ENCODE measurements around the gene ZNFX1. TPM values are rescaled to one million over a fixed set of nuclear protein-coding genes. Genes with fewer than 3 reads are reported as not detected.

Gene ZNFX1
- total RNA-seq, 1 donor from 2014 or later, result 49.1 TPM

DNA sequence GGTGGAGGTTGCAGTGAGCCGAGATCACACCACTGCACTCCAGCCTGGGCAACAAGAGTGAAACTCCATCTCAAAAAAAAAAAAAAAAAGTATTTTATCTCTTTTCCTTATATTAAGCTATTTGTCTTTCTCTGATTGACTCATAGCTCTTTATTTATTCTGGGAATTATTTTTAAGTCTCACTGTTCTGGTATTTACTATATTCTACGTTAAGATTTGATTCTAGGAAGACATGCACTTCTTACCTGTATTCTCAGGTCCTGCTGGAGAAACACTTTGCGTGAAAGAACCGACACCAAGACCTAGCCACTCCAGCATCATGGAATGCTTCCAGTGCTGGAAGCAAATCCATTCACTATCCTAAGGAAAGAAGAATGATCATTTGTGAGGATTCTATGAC, 17.6 kb downstream of the ZNFX1 start:
- peaks cover 98% of the 10 kb centered on the region in 2 donors for H3K36me3 ChIP-seq
- intact Hi-C loops (cut with DNase I), result no loop called here
- H3K4me1 ChIP-seq, result no peaks in the 10 kb centered on the region
- TF ChIP-seq, protein P1, sequence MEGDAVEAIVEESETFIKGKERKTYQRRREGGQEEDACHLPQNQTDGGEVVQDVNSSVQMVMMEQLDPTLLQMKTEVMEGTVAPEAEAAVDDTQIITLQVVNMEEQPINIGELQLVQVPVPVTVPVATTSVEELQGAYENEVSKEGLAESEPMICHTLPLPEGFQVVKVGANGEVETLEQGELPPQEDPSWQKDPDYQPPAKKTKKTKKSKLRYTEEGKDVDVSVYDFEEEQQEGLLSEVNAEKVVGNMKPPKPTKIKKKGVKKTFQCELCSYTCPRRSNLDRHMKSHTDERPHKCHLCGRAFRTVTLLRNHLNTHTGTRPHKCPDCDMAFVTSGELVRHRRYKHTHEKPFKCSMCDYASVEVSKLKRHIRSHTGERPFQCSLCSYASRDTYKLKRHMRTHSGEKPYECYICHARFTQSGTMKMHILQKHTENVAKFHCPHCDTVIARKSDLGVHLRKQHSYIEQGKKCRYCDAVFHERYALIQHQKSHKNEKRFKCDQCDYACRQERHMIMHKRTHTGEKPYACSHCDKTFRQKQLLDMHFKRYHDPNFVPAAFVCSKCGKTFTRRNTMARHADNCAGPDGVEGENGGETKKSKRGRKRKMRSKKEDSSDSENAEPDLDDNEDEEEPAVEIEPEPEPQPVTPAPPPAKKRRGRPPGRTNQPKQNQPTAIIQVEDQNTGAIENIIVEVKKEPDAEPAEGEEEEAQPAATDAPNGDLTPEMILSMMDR (IDR thresholded peaks at IDR 0.05), result no peak
- no peak for DNase-seq (ENCODE audit: low spot score in 2 of 2)
- no peak overlapping the region for H3K27ac ChIP-seq
- H3K4me3 ChIP-seq, result no peak overlapping the region
- H3K27me3 ChIP-seq, result no peaks in the 10 kb centered on the region
- no peaks in the 10 kb centered on the region for H3K9me3 ChIP-seq

DNA sequence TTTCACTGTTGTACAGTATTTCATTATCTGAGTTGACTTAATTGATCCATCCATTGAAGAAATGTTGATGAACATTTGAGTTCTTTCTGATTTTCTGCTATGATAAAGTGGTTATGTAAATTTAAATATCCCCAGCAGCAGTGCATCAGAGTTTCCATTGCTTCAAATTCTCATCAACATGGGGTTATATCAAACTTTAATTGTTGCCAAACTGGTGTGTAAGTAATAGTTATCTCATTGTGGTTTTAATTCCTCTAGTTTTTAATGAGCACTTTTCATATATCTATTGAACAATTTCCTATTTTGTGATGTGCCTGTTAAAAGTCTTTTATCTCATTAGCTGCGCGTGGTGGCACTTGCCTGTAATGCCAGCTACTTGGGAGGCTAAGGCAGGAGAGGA, 18.1 kb downstream of the ZNFX1 start:
- H3K27me3 ChIP-seq, result no peaks in the 10 kb centered on the region
- H3K4me3 ChIP-seq, result no peak overlapping the region
- TF ChIP-seq, protein P1 (IDR thresholded peaks at IDR 0.05), result no peak
- H3K4me1 ChIP-seq, result no peaks in the 10 kb centered on the region
- H3K36me3 ChIP-seq, result peaks cover 98% of the 10 kb centered on the region in 2 donors
- no peak for DNase-seq (ENCODE audit: low spot score in 2 of 2)
- H3K9me3 ChIP-seq, result no peaks in the 10 kb centered on the region
- intact Hi-C loops (cut with DNase I), result no loop called here
- H3K27ac ChIP-seq, result no peak overlapping the region

DNA sequence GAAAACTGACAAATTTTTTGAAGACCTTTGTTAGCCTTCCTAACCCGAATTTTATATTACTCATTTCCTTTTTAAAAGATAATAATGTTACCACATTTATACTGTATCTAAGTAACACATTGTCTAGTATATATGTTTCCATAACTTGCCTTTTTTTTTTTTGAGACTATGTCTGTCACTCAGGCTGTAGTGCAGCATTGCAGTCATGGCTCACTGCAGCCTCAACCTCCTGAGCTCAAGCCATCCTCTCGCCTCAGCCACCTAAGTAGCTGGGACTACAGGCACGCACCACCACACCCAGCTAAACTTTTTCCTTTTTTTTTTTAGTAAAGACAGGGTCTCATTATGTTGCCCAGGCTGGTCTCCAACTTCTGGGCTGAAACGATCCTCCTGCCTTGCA, 18.6 kb downstream of the ZNFX1 start:
- DNase-seq (ENCODE audit: low spot score in 2 of 2), result no peak
- H3K4me3 ChIP-seq, result no peak overlapping the region
- H3K27me3 ChIP-seq, result no peaks in the 10 kb centered on the region
- no peak overlapping the region for H3K27ac ChIP-seq
- no peaks in the 10 kb centered on the region for H3K9me3 ChIP-seq
- TF ChIP-seq, protein P1 (IDR thresholded peaks at IDR 0.05), result no peak
- H3K36me3 ChIP-seq, result peaks cover 98% of the 10 kb centered on the region in 2 donors
- no peaks in the 10 kb centered on the region for H3K4me1 ChIP-seq
- intact Hi-C loops (cut with DNase I), result no loop called here

DNA sequence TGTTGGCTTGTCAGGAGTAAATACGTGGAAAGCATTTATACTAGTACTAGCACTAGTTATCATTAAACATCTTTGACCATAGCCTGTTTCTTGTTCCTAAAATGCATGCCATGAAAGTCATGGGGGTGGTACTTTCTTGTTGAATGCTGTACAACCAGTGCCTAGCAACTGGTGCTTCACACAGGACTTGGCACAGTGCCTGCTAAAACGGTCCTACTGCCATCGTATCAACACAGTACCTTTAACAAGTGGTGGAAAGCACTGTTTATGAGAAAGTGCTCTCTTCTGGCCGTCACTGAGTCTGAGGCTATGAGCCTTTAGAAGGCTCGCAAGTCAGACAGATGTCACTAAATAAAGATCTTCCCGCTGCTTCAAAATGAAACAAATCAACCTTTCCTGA, 21.6 kb downstream of the ZNFX1 start:
- TF ChIP-seq, protein P1 (IDR thresholded peaks at IDR 0.05), result no peak
- H3K9me3 ChIP-seq, result no peaks in the 10 kb centered on the region
- no peaks in the 10 kb centered on the region for H3K27me3 ChIP-seq
- H3K27ac ChIP-seq, result no peak overlapping the region
- DNase-seq (ENCODE audit: low spot score in 2 of 2), result no peak
- intact Hi-C loops (cut with DNase I), result no loop called here
- H3K4me1 ChIP-seq, result no peaks in the 10 kb centered on the region
- peaks cover 98 to 99% of the 10 kb centered on the region in 2 donors for H3K36me3 ChIP-seq
- H3K4me3 ChIP-seq, result no peak overlapping the region

DNA sequence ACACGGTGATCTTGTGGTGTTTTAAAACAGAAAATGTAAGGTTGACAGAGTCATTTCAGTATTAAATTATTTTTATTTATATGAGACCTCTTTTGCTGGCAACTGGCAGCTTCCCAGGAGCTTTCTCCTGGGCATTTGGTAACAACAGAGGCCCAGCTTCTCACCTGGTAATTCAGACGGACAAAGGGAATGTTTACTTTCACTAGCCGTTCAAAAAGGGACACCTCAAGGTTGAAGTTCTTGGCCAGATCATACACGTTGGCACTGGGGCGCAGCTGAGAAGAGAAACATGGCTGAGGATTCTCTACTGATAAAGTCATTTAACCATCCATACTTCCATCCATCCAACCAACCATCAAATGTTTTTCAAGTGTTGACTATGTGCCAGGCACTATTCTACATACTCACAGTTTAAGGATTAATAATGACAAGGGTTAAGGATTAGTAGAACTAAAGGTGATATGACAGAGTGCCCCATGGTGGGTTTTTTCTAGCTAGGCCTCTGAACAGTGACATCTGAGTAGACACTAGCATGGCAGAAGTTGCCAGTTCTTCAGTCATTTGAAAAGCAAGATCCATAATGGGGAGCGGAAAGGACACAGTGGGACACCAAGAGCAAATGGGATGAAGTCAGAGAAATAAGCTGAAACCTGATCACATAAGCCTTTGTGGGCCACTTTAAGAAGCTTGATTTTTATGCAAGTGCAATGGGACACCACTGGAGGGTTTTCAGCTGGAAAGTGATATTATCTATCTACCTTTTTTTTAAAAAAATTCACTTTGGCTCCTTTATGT, 25.1 kb downstream of the ZNFX1 start:
- Histone ChIP-seq H3K27ac (no peak overlapping the region), H3K4me3 (no peak overlapping the region), H3K4me1 (no peaks in the 10 kb centered on the region), H3K9me3 (no peaks in the 10 kb centered on the region), H3K36me3 (peaks cover 97 to 100% of the 10 kb centered on the region in 2 donors), H3K27me3 (no peaks in the 10 kb centered on the region)
- DNase-seq (ENCODE audit: low spot score in 2 of 2), result no peak
- intact Hi-C loops (cut with DNase I), result no loop called here
- TF ChIP-seq, protein P1 (IDR thresholded peaks at IDR 0.05), result no peak
